NCI-H510A treated with DMSO at 0.1 percent for 48 hours (cell line): Measurements from ENCODE around the gene WDR1.

ENCODE experiments used
- DNase-seq: peaks from one replicate; lab custom pipeline; 2025; lab: John Stamatoyannopoulos, UW

The WDR1 gene, protein sequence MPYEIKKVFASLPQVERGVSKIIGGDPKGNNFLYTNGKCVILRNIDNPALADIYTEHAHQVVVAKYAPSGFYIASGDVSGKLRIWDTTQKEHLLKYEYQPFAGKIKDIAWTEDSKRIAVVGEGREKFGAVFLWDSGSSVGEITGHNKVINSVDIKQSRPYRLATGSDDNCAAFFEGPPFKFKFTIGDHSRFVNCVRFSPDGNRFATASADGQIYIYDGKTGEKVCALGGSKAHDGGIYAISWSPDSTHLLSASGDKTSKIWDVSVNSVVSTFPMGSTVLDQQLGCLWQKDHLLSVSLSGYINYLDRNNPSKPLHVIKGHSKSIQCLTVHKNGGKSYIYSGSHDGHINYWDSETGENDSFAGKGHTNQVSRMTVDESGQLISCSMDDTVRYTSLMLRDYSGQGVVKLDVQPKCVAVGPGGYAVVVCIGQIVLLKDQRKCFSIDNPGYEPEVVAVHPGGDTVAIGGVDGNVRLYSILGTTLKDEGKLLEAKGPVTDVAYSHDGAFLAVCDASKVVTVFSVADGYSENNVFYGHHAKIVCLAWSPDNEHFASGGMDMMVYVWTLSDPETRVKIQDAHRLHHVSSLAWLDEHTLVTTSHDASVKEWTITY

DNA sequence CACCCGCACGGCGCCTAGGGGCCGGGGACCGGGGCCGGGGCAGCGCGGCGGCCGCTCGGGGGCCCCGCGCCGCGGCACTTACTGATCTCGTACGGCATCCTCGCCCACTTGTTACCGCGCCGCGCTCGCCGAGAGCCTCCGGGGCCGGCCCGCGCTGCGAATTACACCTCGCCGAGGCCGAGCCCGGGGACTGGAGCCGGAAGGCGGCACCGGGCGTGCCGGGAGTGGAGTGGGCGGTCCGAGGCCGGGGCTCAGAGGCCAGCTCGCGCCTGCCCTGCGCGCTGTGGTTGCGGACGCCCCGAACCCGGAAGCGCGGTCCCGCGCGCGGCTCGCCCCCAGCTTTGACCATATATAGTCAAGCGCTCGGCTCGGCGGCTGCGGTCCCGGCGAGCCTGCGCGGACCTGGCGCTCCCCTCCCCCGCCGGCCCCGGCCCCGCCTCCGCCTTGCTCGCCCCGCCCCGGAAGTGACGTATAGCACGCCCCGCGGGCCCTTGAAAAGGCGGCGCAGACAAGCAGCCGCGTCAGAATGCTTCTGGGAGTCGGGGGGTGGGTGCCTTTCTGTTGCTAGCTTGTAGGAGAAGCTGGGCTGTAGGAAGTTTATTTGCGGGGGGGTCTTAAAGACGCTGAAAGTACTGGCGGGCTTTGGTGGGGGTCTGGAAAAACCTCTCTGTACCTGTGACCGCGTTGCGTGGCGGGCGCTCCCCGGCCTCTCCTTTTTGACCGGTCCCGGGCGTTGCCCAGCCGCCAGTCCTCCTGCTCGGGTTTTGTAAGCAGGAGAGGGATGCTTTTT is at the start of gene WDR1:
TSS of gene WDR1 (minus strand) at position 231 of the 790 bp plus-strand sequence. CDS start at position 98, 133 bp downstream.
- peak; percentile 76 for DNase-seq

DNA sequence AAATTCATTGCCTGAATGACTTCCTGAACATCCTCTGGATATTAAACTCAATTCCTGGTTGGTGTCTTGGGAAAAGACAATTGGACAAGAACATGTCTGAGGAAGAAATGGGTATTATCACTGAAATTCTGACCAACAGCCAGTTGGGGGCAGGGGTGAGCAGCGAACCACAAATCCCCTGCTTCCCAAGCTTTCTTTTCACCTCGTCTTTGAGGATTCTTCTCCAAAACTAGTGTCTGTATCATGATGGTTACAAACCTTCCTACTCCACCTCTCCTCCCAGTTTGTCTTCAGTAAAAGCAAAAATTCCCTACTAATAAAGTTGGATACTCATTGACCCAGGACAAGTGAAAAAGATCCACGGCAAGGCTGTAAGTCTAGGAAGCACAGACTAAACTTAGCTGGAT is 48.3 kb upstream of the WDR1 start:
- DNase-seq: peak; percentile 3

DNA sequence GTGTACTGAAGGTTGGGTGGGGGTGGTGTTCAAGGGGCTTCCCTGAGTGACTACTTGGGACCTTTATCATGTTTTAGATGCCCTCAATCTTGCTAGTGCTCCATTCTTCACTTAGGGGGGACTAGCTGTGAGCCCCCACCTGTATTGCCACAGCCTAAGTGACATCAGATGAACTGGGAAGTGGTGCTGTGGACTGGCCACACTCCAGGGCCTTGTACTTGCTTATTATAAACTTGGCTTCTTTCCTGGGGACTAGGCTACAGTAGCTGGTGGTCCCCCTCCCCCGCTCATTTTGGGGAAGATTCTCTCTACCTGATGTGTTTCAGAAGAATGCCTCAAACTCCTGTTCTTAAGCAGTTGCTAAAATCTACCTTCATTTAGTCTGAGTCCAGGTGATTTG is 46.7 kb upstream of the WDR1 start:
- DNase-seq: no peak

DNA sequence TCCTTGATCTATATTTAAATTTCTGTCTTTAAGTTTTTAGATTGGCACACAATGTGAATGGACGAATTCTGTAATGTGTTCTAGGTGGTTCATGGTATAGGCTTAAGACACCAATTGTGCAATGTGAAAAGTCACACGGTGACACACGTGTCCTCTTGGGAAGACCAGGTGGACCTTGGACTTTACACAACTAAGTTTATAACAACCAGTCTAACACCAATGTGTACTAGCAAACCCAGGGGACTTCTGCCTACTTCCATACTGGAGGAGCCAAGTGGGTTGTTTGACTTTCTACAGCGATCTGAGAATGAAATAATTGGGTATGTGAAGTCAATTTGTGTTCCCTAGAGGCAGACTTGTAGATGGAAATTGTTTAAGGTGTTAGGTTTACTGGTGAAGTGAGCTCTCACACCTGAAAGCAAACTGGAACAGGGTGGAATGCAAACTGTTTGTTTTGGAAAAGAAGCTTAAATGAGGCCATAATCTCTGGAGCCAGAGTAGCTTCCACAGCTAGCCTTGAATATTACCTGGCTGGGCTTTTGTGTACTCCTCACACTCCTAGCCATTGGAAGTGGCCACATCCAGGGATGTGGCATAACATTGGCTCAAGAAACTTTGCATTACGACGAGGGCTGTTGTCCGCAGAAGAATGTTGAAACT is 45.9 kb upstream of the WDR1 start:
- DNase-seq: no peak

DNA sequence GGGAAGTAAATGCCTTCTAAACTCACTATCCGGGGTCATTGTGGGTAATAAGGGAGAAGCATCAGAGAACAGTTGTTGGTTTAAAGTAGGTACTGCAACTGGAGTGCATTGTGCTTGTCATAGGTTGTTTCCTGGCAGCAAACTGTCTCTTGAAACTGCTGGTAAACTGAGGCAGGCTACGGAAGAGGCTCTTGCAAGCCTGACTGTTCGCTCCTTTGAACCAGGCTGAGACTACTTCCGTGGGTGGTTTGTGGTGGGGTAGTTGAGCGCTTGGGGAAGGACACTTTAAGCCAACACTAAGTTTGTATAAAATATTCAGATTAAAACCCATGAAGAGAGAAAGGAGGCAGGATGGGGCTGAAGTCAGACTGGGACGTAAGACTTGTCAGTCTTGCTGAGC is 45.2 kb upstream of the WDR1 start:
- no peak for DNase-seq

DNA sequence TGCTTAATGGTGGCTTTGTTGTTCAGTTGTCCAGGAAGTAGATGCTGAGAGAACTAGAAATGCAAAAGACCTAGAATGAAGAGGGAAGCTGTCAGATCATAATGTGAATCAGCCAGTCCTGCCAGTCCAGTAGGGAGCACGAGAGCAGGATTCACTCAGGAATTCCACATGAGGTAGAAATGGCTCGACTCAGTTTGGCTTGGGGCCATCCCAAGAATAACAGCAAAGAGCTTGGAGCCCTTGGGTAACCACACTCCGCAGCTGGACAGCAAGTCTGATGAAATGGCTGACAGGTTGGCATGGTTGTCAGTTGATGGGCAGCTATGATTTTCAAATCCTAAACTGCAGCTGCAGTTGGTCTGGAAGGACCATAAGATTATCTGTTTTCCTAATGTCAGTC is 44.5 kb upstream of the WDR1 start:
- no peak for DNase-seq

DNA sequence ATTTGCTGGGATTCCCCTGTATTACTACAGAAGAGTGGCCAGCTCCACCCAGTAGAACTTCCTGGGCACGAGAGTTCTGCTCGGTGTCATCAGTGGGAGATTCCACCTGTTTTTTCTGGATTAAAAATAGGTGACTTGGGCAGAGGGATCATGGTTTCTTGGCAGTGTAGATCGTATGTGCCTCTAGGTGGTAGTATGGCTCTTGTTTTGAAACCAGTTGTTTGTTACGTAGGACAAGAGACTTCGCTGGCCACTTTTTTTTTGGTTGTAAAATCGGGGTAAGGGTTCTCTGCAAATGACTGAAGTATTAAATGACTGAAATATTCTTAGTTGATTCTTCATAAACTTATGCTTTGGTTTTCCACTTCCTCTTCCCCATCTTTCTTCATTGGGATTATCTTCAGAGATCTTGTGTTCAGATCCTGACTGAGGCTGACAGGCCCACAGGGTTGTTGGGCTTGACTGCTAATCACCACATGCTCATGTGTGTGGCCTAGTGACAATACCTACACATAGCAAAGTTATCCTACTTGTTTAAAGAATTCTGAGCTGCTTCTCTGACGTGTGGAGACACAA is 43.8 kb upstream of the WDR1 start:
- DNase-seq: peak; percentile 4

DNA sequence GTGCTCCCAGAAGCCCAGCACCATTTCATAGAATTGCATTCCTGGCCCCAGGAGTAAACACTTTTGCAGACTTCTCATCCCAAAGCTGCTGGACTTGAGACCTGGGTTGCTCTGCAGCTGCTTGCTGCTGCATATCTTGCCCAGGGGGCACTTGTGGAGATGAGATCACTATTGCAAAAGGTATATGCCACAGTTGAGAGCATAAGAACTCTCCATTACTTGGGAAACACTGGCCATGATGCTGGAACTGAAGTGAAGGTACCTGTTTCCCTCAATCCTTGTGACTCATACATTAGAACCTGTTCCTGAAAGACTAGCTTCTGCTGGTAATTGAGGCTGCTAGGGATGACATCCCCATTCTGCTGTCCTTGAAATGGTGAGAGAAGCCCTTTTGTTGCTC is 43.1 kb upstream of the WDR1 start:
- DNase-seq: no peak

DNA sequence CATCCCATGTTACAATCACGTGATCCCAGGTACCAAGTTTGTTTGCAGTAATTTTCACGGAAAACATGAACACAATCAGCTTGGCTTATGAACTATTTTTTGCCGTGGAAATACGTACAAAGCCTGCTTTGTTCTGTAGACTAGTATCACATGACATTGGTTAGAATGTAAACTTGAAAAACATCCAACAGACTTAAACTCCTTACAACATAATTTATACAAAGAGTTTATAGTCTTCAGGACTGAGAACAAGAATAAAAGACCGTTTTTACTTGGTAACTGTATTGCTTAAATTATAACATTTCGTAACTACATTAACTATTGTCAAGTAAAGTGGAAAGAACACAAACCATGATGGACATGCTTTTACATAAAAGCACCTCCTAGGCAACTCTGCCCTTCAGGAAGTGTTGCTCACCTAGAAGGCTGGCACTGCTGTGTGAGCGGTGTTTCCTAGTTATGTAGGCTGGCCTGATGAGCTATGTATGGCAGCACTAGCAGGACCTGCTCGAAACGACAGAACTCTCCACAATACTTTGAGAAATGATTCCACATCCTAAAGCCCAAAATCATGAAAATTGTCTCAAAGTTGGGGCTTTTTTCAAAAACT is 41.8 kb upstream of the WDR1 start:
- no peak for DNase-seq

DNA sequence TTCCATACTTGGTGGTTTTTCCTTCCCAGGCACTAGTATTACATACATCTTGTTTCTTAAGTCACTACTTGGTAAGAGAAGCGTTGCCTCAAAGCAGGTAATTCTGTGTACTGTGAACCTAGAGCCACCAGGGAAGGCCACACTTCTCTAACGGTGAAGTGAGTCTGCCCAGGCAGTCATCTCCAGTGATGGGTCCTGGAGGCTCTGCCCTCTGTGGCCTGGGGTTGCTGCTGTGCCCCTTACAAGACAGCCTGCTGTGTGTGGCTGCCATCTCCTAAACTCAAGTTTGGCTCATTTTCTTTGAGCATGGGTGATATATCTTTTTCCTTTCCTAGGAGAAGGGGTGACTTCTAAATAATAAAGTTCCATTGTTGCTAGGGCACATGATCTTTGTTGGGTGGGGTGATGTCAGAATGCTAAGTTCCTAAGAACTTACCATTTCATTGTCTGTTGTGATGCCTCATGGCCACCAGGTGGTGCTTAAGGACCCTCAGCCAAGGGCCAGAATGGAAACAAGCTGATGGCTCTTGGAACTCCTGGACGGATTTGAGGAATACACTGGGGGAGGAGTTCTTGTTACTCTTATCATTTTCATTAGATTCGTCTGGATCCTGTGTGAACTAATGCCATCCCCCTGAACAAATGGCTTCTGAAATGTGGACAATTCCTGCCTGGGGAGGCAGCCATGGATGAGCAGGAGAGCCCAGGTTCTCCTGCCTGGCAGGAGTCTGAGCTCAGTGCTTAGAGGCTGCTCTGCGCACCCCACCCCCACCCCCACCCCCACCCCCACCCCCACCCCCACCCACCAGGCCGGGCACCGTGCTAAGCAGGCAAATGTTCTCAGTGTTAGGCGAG is 41.1 kb upstream of the WDR1 start:
- DNase-seq: peak; percentile 45

DNA sequence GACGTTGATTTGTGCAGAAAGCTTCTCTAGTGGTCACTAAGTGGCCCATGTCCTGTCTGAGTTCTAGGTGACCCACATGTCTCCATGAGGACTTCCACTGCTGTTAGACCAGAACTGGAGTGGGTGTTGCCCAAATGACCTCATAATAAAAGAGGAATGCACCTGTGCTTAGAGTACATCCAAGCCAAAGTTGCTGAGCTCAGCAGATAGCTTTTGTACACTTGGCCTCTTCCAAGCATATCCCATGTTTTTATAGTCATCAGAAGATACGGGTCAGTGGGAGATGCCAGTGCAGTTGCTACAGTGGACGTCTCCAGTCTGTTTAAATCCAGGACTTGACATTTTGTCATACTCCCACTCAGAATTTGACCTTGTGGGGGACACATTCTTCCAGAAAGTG is 37.6 kb upstream of the WDR1 start:
- DNase-seq: no peak

DNA sequence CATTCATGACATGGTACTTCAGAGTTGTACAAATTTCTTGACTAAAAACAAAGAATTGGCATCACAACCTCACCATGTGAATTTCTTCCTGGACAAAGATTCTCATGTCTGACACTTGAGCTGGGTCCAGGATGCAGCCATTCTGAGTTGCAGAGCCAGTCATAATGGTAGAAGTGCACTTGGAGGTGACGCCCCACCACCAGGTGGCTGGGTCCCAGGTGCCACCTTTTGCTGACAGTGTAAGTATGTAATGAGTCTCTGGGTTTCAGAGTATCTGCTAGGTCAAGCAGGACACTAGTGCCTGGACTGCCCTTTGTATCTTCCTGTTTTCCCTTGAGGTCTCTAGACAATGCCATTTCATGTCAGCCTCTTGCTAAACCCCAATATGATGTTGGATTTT is 36.6 kb upstream of the WDR1 start:
- no peak for DNase-seq

DNA sequence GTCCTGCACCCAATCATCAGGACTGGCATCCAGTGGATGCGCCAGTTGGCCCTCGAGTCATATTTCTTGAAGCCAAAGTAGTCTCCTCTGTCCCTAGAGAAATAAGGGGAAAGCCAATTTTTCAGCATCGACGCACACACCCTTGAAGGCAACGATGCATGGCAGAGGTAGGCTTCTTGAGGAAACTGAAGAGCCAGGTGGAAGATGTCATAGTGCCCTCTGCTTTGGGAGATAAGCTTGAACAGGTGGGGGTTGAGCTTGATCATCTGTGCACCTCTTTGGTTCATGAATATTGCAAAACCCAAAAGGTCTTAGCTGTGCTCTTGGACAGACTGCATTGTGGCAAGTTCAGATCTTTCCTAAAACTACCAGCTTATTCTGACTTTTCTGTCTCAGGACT is 34.6 kb upstream of the WDR1 start:
- no peak for DNase-seq

DNA sequence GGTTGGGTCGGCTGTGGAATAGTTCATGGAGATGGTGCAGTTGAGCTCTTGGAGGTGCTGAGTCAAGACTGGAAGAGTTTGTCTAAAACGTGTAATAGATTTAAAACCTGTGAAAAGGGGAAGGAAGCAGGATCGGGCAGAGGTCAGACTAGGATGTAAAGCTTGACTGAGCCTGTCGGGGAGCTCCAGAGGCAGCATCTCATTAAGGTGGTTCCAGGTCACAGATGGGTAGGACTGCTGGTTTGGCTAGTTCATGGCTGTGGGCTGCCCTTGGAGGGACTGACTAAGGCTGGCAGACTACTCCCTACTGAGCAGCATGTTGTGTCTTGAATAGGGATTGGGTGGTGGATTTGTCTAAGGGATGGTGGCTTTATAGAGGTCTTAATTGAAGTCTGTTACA is 28.4 kb upstream of the WDR1 start:
- no peak for DNase-seq

DNA sequence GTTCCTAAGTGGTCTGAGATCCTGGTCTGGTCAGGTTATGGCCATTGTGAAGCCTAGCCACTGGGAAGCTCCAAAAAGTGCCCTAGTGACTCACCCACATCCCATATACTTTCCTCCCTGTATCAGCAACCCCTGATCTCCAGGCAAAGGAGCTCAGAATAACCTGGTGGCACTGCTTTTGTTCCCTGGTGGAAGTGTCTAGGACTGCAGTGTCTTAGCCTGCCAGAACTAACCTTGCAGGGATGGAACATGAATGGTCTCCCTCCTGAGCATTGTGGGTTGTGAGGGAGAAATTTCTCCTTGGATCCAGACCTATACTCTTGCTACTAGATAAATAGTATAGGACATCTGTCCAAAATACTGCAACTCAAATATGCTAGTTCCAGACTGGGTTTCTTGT is 27.9 kb upstream of the WDR1 start:
- DNase-seq: no peak

DNA sequence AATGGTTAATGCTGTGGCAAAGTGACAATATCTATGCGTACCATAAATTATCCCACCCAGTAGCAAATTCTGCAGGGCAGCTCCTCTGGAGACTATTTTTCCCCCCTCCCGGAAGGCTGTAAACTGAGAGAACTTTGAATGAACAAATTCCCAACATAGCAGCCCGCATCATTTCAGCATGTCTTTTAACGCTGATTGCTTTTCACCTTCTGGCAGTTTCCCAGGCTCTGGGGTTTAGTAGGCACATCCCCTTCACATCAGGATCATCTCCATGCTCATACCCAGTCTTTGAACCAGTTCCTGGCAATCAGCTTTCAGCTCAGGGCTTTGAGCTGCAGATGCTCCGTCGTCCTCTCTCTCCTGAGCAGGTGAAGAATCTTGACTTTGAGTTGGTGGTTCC is 26.6 kb upstream of the WDR1 start:
- DNase-seq: no peak

DNA sequence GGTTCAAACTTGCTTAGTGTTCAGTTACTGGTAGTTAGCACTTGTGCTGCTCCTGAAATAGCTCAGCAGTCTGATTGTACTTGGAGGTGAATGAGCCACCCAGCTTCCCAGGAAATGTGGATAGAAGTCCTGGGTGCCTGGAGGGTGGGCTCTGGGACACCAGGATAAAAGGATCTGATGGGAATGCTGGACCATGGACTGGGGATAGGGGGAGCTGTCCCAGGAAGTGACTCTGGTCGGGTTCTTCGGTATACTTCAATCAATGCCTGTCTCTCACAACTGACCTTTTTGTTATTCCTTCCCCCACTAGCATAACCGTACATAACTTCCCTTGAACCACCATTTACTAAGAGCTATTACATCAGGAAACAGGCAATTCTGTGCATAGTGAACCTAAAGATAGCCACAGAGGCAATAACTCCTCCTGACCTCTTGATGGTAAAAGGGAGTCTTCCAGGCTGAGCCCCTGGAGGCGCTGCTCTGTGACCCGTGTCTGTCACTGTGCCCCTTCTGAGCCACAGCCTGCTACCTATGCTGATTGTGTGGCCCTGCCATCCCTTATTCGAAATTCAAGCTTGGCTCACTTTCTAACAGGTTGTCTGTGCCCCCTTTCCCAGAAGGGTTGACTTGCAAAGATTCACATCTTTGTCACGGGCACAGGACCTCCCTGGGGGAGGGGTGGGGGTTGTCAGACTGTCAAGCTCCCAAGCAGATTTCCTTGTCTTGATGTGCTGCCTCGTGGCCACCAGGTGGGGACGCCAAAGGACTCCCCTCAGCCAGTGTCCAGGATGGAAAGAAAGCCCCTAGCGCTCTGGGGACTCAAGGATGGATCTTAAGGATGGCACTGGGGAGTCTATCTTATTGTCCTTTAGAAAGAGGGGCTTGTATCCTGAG is 24.5 kb upstream of the WDR1 start:
- no peak for DNase-seq

DNA sequence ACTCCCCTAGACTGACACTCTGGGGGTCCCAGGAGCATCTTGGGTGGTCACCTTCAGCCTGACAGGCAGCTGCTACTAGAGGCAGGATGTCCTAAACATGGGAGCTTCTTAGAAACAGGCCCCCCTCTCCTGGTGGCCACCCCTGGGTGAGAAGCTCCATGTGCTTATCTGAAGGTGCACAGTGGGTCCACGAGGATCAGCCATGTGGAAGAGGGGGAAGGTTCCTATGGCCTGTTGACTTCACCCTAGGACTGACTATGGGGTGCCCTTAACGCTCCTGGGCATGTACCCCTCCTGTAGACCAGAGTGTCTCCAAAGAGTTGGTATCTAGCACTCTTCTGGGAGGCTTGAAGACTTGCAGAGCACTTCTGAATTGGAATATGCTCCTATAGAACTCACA is 22.9 kb upstream of the WDR1 start:
- DNase-seq: no peak

DNA sequence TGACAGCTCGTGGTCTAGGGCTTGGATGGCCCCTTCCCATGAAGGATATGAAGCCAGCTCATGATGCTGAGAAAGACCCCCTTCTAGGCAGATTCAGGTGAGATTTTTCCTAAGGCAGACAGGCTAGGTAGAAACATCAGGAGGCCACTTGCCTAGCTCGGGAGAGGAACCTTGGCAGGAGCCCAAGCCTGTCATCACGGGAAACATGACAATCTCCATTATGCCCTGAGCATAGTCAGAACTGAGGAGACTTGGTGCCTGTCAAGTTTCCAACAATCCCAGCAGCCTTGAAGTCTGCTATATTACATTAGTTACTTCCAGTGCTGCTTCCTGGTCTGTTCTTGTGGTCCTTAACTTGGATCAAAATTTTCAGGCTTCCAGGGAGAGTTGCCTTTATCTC is 18.7 kb upstream of the WDR1 start:
- DNase-seq: no peak

DNA sequence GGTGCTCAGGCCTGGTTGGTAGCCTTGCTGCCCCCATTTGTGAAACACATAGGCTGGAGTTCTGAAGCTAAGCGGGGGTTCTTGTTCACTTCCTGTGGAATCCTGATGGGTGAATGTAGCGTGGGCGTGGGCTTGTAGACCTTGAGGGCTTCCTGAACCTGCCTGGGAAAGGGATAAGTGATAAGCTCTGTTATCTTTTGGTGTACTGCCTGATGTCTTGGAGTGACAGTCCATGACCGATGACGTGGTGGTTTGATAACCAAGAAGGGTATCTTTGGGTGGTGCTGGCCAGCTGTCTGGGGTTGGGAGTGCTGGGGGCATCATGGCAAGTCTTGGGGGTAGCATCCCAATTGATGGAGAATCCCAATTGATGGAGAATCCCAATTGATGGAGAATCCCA is 17.5 kb upstream of the WDR1 start:
- no peak for DNase-seq
